IMR-90 (cell line): ENCODE measurements around the gene TRIM44. TPM values are rescaled to one million over a fixed set of nuclear protein-coding genes. Genes with fewer than 3 reads are reported as not detected.

Experiments used
- ATAC-seq: fragments of 200-7000 bp; cut with Tn5 transposase; 2 replicates; pipeline ENCODE4 v1.9.1; 2020; ENCODE audit warnings: low read depth, mild to moderate bottlenecking, moderate library complexity
- BruUV-seq: library from RNA; stranded (reverse); fragments of 400-500 nt; replicated peaks from 2 replicates; lab custom pipeline; 2021; lab: Mats Ljungman, UMichigan
- CTCF ChIA-PET: fragments of 300-600 bp; formaldehyde crosslinking; extraction: SDS; loops from one replicate; lab custom pipeline; 2021; ENCODE audit warnings: antibody characterized with exemption; lab: Yijun Ruan, JAX
- POLR2A ChIA-PET: fragments of 300-600 bp; sonication (Branson Sonifier 250); formaldehyde crosslinking; loops from one replicate; lab custom pipeline; 2022; ENCODE audit warnings: antibody characterized with exemption; ENCODE audit not compliant: unreplicated experiment; lab: Charles Lee
- DNase-seq: peaks from one replicate; pipeline ENCODE4 v3.0.0; 2013
- H2AFZ ChIP-seq: replicated peaks from 2 replicates; pipeline ENCODE3; 2013; ENCODE audit warnings: low read length, mild to moderate bottlenecking; ENCODE audit not compliant: poor library complexity
- H2AK5ac ChIP-seq: 2 replicates; pipeline ENCODE4 v1.6.1; 2013; ENCODE audit warnings: low read depth, low read length, inconsistent platforms
- H2AK9ac ChIP-seq: replicated peaks from 2 replicates; pipeline ENCODE3; 2013; ENCODE audit warnings: mild to moderate bottlenecking, low read depth, low read length, moderate library complexity; ENCODE audit not compliant: poor library complexity
- H2BK120ac ChIP-seq: 2 replicates; pipeline ENCODE4 v1.6.1; 2013; ENCODE audit warnings: low read depth, low read length, inconsistent platforms
- H2BK15ac ChIP-seq: 3 replicates; pipeline ENCODE4 v1.6.1; 2013; ENCODE audit warnings: low read depth, low read length, inconsistent platforms
- H2BK20ac ChIP-seq: 2 replicates; pipeline ENCODE4 v1.6.1; 2013; ENCODE audit warnings: low read depth, mild to moderate bottlenecking, inconsistent platforms, low read length, moderate library complexity
- H2BK5ac ChIP-seq: 2 replicates; pipeline ENCODE4 v1.6.1; 2013; ENCODE audit warnings: mild to moderate bottlenecking, low read depth, low read length, inconsistent platforms; ENCODE audit not compliant: poor library complexity, severe bottlenecking
- H3K14ac ChIP-seq: replicated peaks from 2 replicates; pipeline ENCODE4 v1.6.1; 2013; ENCODE audit warnings: low read depth, low read length, inconsistent platforms
- H3K18ac ChIP-seq: 2 replicates; pipeline ENCODE4 v1.6.1; 2013; ENCODE audit warnings: low read depth, low read length, control low read depth
- H3K23ac ChIP-seq: 2 replicates; pipeline ENCODE4 v1.6.1; 2013; ENCODE audit warnings: low read depth, low read length, inconsistent platforms
- H3K27ac ChIP-seq: 2 replicates; pipeline ENCODE4 v1.5.1; 2013; ENCODE audit warnings: mild to moderate bottlenecking, control low read depth, low read length; ENCODE audit not compliant: insufficient read depth
- H3K27me3 ChIP-seq: 2 replicates; pipeline ENCODE4 v1.6.1; 2013; ENCODE audit warnings: low read length; ENCODE audit not compliant: control insufficient read depth, insufficient read depth
- H3K36me3 ChIP-seq: 2 replicates; pipeline ENCODE4 v1.6.1; 2013; ENCODE audit warnings: low read length, mixed read lengths; ENCODE audit not compliant: control insufficient read depth, insufficient read depth
- H3K4ac ChIP-seq: 2 replicates; pipeline ENCODE4 v1.6.1; 2013; ENCODE audit warnings: low read depth, low read length, inconsistent platforms
- H3K4me1 ChIP-seq: 2 replicates; pipeline ENCODE4 v1.6.1; 2013; ENCODE audit warnings: low read length, mixed read lengths; ENCODE audit not compliant: control insufficient read depth, insufficient read depth
- H3K4me2 ChIP-seq: 2 replicates; pipeline ENCODE4 v1.6.1; 2013; ENCODE audit warnings: low read depth, mild to moderate bottlenecking, control low read depth, low read length, moderate library complexity
- H3K4me3 ChIP-seq: 2 replicates; pipeline ENCODE4 v1.5.1; 2013; ENCODE audit warnings: low read depth, mild to moderate bottlenecking, control low read depth, low read length, moderate library complexity; ENCODE audit not compliant: insufficient read depth
- H3K56ac ChIP-seq: 2 replicates; pipeline ENCODE4 v1.6.1; 2013; ENCODE audit warnings: low read length, inconsistent platforms; ENCODE audit not compliant: insufficient read depth; ENCODE audit errors: extremely low read depth
- H3K79me1 ChIP-seq, 2 experiments: 2 replicates each; pipeline ENCODE4 v1.6.1; 2013; ENCODE audit warnings: low read length in 2 of 2, inconsistent platforms in 1 of 2, low read depth in 1 of 2
- H3K9ac ChIP-seq: 2 replicates; pipeline ENCODE4 v1.6.1; 2013; ENCODE audit warnings: low read depth, low read length, control low read depth
- H3K9me1 ChIP-seq: 2 replicates; pipeline ENCODE4 v1.6.1; 2013; ENCODE audit warnings: low read length, inconsistent platforms; ENCODE audit not compliant: insufficient read depth
- H3K9me3 ChIP-seq: 2 replicates; pipeline ENCODE4 v1.6.1; 2013; ENCODE audit warnings: low read length; ENCODE audit not compliant: control insufficient read depth, insufficient read depth
- H4K20me1 ChIP-seq: 2 replicates; pipeline ENCODE4 v1.6.1; 2013; ENCODE audit warnings: low read length, inconsistent platforms; ENCODE audit not compliant: insufficient read depth
- H4K5ac ChIP-seq: 2 replicates; pipeline ENCODE4 v1.6.1; 2013; ENCODE audit warnings: mild to moderate bottlenecking, low read depth, low read length, control low read depth
- H4K8ac ChIP-seq, 2 experiments: 2 replicates each; pipeline ENCODE4 v1.6.1; 2013; ENCODE audit warnings: low read depth in 2 of 2, low read length in 2 of 2, control low read depth in 1 of 2, inconsistent platforms in 1 of 2
- H4K91ac ChIP-seq: 2 replicates; pipeline ENCODE4 v1.6.1; 2013; ENCODE audit warnings: low read depth, low read length, inconsistent platforms; ENCODE audit not compliant: insufficient read depth
- BHLHE40 ChIP-seq: fragments of 150-350 bp; IDR thresholded peaks from 2 replicates; pipeline ENCODE4 v1.6.1; 2016; ENCODE audit warnings: mild to moderate bottlenecking, low read depth, low read length
- CEBPB ChIP-seq: IDR thresholded peaks from 2 replicates; pipeline ENCODE4 v1.6.1; 2012; ENCODE audit warnings: low read depth, low read length, improper control_type of control experiment
- CHD1 ChIP-seq: IDR thresholded peaks from 2 replicates; pipeline ENCODE4 v1.6.1; 2012; ENCODE audit warnings: low read depth, low read length, improper control_type of control experiment
- ELK1 ChIP-seq: fragments of 150-350 bp; IDR thresholded peaks from 2 replicates; pipeline ENCODE4 v1.6.1; 2016; ENCODE audit warnings: low read depth, mild to moderate bottlenecking, low read length, moderate library complexity, borderline replicate concordance
- FOS ChIP-seq: fragments of 150-350 bp; IDR thresholded peaks from 2 replicates; pipeline ENCODE4 v1.6.1; 2016; ENCODE audit warnings: low read depth, low read length
- MAFK ChIP-seq: IDR thresholded peaks from 2 replicates; pipeline ENCODE4 v1.6.1; 2012; ENCODE audit warnings: low read depth, low read length, improper control_type of control experiment
- MAZ ChIP-seq: IDR thresholded peaks from 2 replicates; pipeline ENCODE4 v1.6.1; 2012; ENCODE audit warnings: low read depth, mild to moderate bottlenecking, low read length, improper control_type of control experiment, moderate library complexity, borderline replicate concordance
- MXI1 ChIP-seq: IDR thresholded peaks from 2 replicates; pipeline ENCODE4 v1.6.1; 2012; ENCODE audit warnings: low read depth, mild to moderate bottlenecking, low read length, moderate library complexity, borderline replicate concordance
- NFE2L2 ChIP-seq: fragments of 150-350 bp; IDR thresholded peaks from 2 replicates; pipeline ENCODE4 v1.6.1; 2016; ENCODE audit warnings: low read depth, mild to moderate bottlenecking, low read length
- RAD21 ChIP-seq: IDR thresholded peaks from 2 replicates; pipeline ENCODE4 v1.6.1; 2012; ENCODE audit warnings: low read length, improper control_type of control experiment
- RCOR1 ChIP-seq: IDR thresholded peaks from 2 replicates; pipeline ENCODE4 v1.6.1; 2012; ENCODE audit warnings: mild to moderate bottlenecking, low read length, improper control_type of control experiment; ENCODE audit not compliant: insufficient replicate concordance
- RFX5 ChIP-seq: IDR thresholded peaks from 2 replicates; pipeline ENCODE4 v1.8.0; 2012; ENCODE audit warnings: low read depth, mild to moderate bottlenecking, low read length, moderate library complexity
- SMC3 ChIP-seq: fragments of 150-350 bp; IDR thresholded peaks from 2 replicates; pipeline ENCODE4 v1.6.1; 2016; ENCODE audit warnings: low read depth, mild to moderate bottlenecking, antibody characterized with exemption, low read length, moderate library complexity
- WGBS, 2 experiments: methylation state at CpG; one replicate each; pipeline versions ENCODE4 v1.1.5 to v1.1.7; 2013; ENCODE audit warnings: missing lambda C conversion rate in 2 of 2; ENCODE audit not compliant: insufficient read length in 1 of 2; ENCODE audit errors: extremely low coverage in 2 of 2; 5-methylcytosine and 5-hydroxymethylcytosine counted together
- dilution Hi-C: fragments of 300-500 bp; cut with HindIII; formaldehyde crosslinking; loops from one replicate; pipeline ENCODE4 v1.14.3; 2018; ENCODE audit warnings: low sequenced_read_pairs; ENCODE audit not compliant: unreplicated experiment
- in situ Hi-C: fragments of 300-500 bp; cut with MboI; formaldehyde crosslinking; loops from 3 replicates; pipeline ENCODE4 v1.14.3; 2019; ENCODE audit warnings: low sequenced_read_pairs, inconsistent platforms, mixed read lengths
- intact Hi-C: fragments of 100-400 bp; cut with micrococcal nuclease; formaldehyde crosslinking; loops from 2 replicates; pipeline ENCODE4 v1.10.0; 2022
- polyA plus RNA-seq, 3 experiments: library from polyadenylated mRNA; depleted of rRNA; stranded (reverse); fragments of >200 nt; gene quantifications; 2 replicates each; pipeline ENCODE4 v1.2.3, GENCODE V29; 2012; ENCODE audit warnings: low replicate concordance in 1 of 3
- total RNA-seq: library from RNA; depleted of rRNA; stranded (reverse); fragments of >200 nt; gene quantifications from 2 replicates; pipeline ENCODE4 v1.2.3, GENCODE V29; 2012
- TF ChIP-seq, protein P1 (sequence below): conservative IDR thresholded peaks from 2 replicates; pipeline ENCODE4 v1.5.1; 2012; ENCODE audit warnings: mild to moderate bottlenecking, low read depth, low read length, improper control_type of control experiment

TRIM44 gene
- total and polyA plus RNA-seq, 2 of the 4 experiments (the other 2 are of a cell fraction): 50.7 to 104 TPM

GRCh38 chr11:35764417-35764816 is 101.8 kb downstream of the TRIM44 start:
- BruUV-seq: no TSS peak
- Histone ChIP-seq H3K9me1 (peaks cover 3% of the 10 kb centered on the region; the same call in 1 of the 2 replicates), H2AK5ac (no peak overlapping the region), H3K9ac (no peak overlapping the region), H2BK5ac (no peak overlapping the region), H2BK15ac (no peak overlapping the region), H4K5ac (no peak overlapping the region), H3K4ac (no peak overlapping the region), H3K23ac (no peak overlapping the region), H2AFZ (no peak overlapping the region), H2BK120ac (no peak overlapping the region), H4K91ac (no peak overlapping the region), H3K4me3 (no peak overlapping the region), H3K4me2 (no peak overlapping the region), H3K4me1 (peaks cover 4% of the 10 kb centered on the region), H3K56ac (no peak overlapping the region), H3K27ac (no peak overlapping the region), H4K20me1 (peaks cover 16% of the 10 kb centered on the region; the same call in 1 of the 2 replicates), H3K36me3 (no peaks in the 10 kb centered on the region), H4K8ac (no peak overlapping the region), H3K18ac (no peak overlapping the region), H3K14ac (no peak overlapping the region), H2BK20ac (no peak overlapping the region), H3K27me3 (no peaks in the 10 kb centered on the region), H3K9me3 (no peaks in the 10 kb centered on the region), H3K79me1 (peaks cover 39 to 67% of the 10 kb centered on the region in 2 experiments), H2AK9ac (no peak overlapping the region)
- no peak for DNase-seq
- in situ Hi-C loops: no loop called here
- no peak for ATAC-seq
- ChIA-PET CTCF (interaction anchor here (0.7 kb wide), 1 partner anchor 144 kb away, joined by 4 read pairs; no protein-coding TSS in a partner anchor), POLR2A (no interaction called here)
- dilution Hi-C loops: no loop called here
- intact Hi-C loops: no loop called here
- no peak for TF ChIP-seq RFX5
- TF ChIP-seq, protein P1, sequence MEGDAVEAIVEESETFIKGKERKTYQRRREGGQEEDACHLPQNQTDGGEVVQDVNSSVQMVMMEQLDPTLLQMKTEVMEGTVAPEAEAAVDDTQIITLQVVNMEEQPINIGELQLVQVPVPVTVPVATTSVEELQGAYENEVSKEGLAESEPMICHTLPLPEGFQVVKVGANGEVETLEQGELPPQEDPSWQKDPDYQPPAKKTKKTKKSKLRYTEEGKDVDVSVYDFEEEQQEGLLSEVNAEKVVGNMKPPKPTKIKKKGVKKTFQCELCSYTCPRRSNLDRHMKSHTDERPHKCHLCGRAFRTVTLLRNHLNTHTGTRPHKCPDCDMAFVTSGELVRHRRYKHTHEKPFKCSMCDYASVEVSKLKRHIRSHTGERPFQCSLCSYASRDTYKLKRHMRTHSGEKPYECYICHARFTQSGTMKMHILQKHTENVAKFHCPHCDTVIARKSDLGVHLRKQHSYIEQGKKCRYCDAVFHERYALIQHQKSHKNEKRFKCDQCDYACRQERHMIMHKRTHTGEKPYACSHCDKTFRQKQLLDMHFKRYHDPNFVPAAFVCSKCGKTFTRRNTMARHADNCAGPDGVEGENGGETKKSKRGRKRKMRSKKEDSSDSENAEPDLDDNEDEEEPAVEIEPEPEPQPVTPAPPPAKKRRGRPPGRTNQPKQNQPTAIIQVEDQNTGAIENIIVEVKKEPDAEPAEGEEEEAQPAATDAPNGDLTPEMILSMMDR: no peak
- no peak for TF ChIP-seq MXI1
- TF ChIP-seq MAFK: no peak
- no peak for TF ChIP-seq NFE2L2
- TF ChIP-seq BHLHE40: no peak
- TF ChIP-seq SMC3: no peak
- TF ChIP-seq CEBPB: no peak
- no peak for TF ChIP-seq FOS
- no peak for TF ChIP-seq MAZ
- TF ChIP-seq CHD1: no peak
- no peak for TF ChIP-seq ELK1
- no peak for TF ChIP-seq RCOR1
- TF ChIP-seq RAD21: no peak
- no CpG with 5 or more reads among the region's 6 CpGs for WGBS, 2 experiments
